Measurements from ENCODE around the gene LINC01488. TPM values are rescaled to one million over a fixed set of nuclear protein-coding genes. Genes with fewer than 3 reads are reported as not detected.

Gene LINC01488
- total and polyA plus RNA-seq, 9 of the 15 experiments (the other 6 are each of a cell fraction or from before 2014, with no cell fraction given), result not detected

DNA sequence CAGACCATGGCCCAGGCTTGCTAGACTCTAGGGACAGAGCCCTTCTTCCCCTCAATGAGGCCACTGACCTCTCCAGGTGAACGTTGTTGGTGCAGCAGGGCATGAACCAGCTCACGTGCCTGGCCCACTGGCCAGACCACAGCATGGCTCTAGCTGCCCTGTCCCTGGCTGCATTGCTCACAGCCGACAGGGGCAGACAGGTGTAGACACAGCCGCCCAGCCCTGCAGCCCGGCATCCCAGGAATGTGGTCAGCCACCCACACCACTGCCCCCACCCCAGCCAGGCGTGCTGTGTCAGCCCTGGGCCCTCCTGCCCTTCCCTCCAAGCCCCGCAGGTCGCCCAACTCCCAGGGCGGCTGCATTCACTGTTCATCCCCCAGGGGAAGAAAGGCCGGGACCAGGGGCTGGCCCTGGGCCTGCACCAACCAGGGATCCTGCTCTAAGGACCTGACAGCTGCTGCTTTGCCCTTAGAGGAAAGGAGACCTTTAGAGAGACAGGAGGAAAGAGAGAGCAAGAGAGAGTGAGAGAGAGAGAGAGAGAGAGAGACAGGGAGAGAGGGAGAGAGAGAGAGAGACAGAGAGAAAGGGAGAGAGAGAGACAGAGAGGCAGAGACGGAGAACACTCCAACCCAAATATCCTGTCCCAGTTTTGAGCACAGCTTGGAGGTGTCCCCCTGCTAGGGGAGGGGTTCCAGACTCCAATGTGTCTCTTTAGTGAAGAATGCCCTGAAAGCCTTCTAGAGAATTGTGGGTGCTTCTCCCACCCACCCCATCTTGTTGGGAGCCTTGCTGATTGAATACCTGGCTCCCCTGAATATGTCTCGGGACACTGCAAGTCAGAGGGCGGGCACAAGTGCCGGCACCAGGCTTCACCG, 44.2 kb upstream of the LINC01488 start:
- H3K9me3 ChIP-seq (replicated peaks; ENCODE audit: control insufficient read depth, insufficient read depth, low read depth, low read length), result no peaks in the 10 kb centered on the region
- no peaks in the 10 kb centered on the region for H3K9me1 ChIP-seq (ENCODE audit: control insufficient read depth, insufficient read depth, low read length)
- no peaks in the 10 kb centered on the region for H3K79me2 ChIP-seq (ENCODE audit: control insufficient read depth, insufficient read depth, low read length)
- H3K36me3 ChIP-seq (ENCODE audit: control insufficient read depth, insufficient read depth, low read length), result no peaks in the 10 kb centered on the region
- intact Hi-C loops (cut with micrococcal nuclease) (no loop called here), in situ Hi-C loops (cut with MboI) (no loop called here)
- H3K27me3 ChIP-seq (ENCODE audit: control insufficient read depth in 2 of 2, insufficient read depth in 2 of 2, low read length in 2 of 2), result no peaks in the 10 kb centered on the region
- CTCF ChIA-PET (ENCODE audit: low intra/inter-chr PET ratio), result no interaction called here
- DNase-seq (ENCODE audit: extremely low read depth in 1 of 4, low spot score in 3 of 4), result no peak
- no peak overlapping the region for H3K4me3 ChIP-seq
- POLR2A ChIA-PET, result no interaction called here
- TF ChIP-seq, protein P1, sequence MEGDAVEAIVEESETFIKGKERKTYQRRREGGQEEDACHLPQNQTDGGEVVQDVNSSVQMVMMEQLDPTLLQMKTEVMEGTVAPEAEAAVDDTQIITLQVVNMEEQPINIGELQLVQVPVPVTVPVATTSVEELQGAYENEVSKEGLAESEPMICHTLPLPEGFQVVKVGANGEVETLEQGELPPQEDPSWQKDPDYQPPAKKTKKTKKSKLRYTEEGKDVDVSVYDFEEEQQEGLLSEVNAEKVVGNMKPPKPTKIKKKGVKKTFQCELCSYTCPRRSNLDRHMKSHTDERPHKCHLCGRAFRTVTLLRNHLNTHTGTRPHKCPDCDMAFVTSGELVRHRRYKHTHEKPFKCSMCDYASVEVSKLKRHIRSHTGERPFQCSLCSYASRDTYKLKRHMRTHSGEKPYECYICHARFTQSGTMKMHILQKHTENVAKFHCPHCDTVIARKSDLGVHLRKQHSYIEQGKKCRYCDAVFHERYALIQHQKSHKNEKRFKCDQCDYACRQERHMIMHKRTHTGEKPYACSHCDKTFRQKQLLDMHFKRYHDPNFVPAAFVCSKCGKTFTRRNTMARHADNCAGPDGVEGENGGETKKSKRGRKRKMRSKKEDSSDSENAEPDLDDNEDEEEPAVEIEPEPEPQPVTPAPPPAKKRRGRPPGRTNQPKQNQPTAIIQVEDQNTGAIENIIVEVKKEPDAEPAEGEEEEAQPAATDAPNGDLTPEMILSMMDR (IDR thresholded peaks at IDR 0.05 in 2 of 3, conservative IDR thresholded peaks at IDR 0.05 in 1 of 3; ENCODE audit: insufficient read depth in 2 of 3, low read depth in 1 of 3, low read length in 3 of 3), result 0 out of 6 replicates have a peak, but pooled peaks of 2 of the 3 experiments have one; percentile 5 to 8
- TF ChIP-seq BHLHE40 (IDR thresholded peaks at IDR 0.05; ENCODE audit: low read length), result peak; percentile 25; the same call in 1 of the 2 replicates
- TF ChIP-seq, protein P2, sequence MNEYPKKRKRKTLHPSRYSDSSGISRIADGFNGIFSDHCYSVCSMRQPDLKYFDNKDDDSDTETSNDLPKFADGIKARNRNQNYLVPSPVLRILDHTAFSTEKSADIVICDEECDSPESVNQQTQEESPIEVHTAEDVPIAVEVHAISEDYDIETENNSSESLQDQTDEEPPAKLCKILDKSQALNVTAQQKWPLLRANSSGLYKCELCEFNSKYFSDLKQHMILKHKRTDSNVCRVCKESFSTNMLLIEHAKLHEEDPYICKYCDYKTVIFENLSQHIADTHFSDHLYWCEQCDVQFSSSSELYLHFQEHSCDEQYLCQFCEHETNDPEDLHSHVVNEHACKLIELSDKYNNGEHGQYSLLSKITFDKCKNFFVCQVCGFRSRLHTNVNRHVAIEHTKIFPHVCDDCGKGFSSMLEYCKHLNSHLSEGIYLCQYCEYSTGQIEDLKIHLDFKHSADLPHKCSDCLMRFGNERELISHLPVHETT (CRISPR knock-in tag; conservative IDR thresholded peaks at IDR 0.05 in 1 of 2, IDR thresholded peaks at IDR 0.05 in 1 of 2), result no peak
- no peak for TF ChIP-seq MAZ (CRISPR knock-in tag; conservative IDR thresholded peaks at IDR 0.05 in 1 of 2, IDR thresholded peaks at IDR 0.05 in 1 of 2)
- H4K20me1 ChIP-seq (replicated peaks; ENCODE audit: control insufficient read depth, insufficient read depth, low read length), result no peaks in the 10 kb centered on the region
- peak; percentile 37 for FAIRE-seq
- 73% methylated on average over 8 of the region's 15 CpGs for WGBS (ENCODE audit: insufficient coverage, low coverage, missing lambda C conversion rate)
- H3K4me2 ChIP-seq (ENCODE audit: insufficient read depth, low read length), result no peak overlapping the region; the same call in 1 of the 2 replicates
- H3K9ac ChIP-seq (ENCODE audit: insufficient read depth in 1 of 2, low read depth in 2 of 2, low read length in 2 of 2), result peak overlapping the region in 1 of 2 experiments; percentile 57; a peak in 2 of 4 replicates
- peak overlapping the region; percentile 2; the same call in 1 of the 3 replicates for H3K27ac ChIP-seq (ENCODE audit: extremely low read depth, low read depth, low read length)
- peak; percentile 17 for ATAC-seq
- peak overlapping the region; percentile 83 for H2AFZ ChIP-seq (ENCODE audit: low read depth, low read length)
- H3K4me1 ChIP-seq (replicated peaks in 1 of 2; ENCODE audit: control insufficient read depth in 2 of 2, insufficient read depth in 2 of 2, low read length in 2 of 2), result peaks cover 31 to 56% of the 10 kb centered on the region in 2 experiments
- BruUV-seq (replicated peaks), result no TSS peak

All from K562 (cell line).